ENCODE measurements around the gene REEP1.
"Not testable (repeated sequence)": the region's sequence is repeated elsewhere in the genome, so short reads cannot be mapped to it uniquely, and the experiment has no call there.

REEP1 gene

DNA sequence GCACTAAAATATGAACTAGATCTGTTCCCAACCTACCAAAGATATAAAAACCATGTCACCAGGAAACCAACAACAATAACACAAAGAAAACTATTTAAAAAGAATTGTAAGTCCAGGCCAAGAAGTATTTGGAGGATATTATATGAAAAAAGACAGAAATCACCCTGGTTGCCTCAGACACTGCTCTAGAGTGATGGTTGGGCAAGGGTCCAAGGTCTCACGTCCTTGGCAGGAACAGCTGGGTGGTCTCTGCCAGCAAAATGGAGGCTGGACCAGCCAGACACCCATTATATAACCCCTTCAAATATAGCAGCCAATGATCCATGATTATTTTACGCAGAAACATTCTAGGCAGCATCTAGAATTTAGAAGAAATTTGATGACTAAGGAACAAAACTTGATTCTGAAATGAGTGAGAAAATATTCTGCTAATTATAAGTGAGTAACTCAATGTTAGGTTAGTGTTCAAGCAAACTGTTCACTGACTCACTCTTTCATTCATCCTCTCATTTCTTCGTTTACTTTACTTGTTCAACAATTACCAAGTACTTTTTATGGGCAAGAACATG, 102.8 kb downstream of the REEP1 start:
- no peak overlapping the region for H3K4me3 ChIP-seq (ENCODE audit: low read depth, low read length)
- no peak for TF ChIP-seq CTCF (IDR thresholded peaks at IDR 0.05; ENCODE audit: borderline replicate concordance, insufficient read depth, low read depth, low read length)

DNA sequence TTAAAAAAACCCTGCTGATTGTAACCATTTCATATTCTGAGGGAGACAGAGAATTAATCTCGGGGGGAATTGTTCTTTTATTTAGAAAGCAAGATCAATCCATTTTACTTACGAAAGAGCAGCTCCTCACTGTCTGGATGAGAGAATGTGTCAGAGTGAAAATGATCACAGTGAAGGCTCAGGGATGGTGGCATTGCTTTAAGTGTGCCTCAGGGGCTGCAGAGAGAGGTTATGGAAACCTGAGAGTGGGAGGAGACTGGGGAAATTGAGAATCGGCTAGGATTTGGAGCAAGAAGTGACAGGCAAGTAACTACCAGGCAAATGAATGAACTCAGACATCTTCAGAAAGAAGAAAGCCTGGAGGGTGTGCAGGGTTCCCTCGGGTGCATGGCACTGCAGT, 104.0 kb downstream of the REEP1 start:
- no peak for TF ChIP-seq CTCF (IDR thresholded peaks at IDR 0.05; ENCODE audit: borderline replicate concordance, insufficient read depth, low read depth, low read length)
- no peak overlapping the region for H3K4me3 ChIP-seq (ENCODE audit: low read depth, low read length)

- H3K4me3 ChIP-seq (ENCODE audit: low read depth, low read length): no peak overlapping the region
- TF ChIP-seq CTCF (IDR thresholded peaks at IDR 0.05; ENCODE audit: borderline replicate concordance, insufficient read depth, low read depth, low read length): no peak
These were observed 104.5 kb downstream of the REEP1 start for GRCh38 chr2:86232910-86233309.

- H3K4me3 ChIP-seq (ENCODE audit: low read depth, low read length): no peak overlapping the region
- TF ChIP-seq CTCF (IDR thresholded peaks at IDR 0.05; ENCODE audit: borderline replicate concordance, insufficient read depth, low read depth, low read length): no peak
These were observed 105.0 kb downstream of the REEP1 start for GRCh38 chr2:86232373-86232784.

DNA sequence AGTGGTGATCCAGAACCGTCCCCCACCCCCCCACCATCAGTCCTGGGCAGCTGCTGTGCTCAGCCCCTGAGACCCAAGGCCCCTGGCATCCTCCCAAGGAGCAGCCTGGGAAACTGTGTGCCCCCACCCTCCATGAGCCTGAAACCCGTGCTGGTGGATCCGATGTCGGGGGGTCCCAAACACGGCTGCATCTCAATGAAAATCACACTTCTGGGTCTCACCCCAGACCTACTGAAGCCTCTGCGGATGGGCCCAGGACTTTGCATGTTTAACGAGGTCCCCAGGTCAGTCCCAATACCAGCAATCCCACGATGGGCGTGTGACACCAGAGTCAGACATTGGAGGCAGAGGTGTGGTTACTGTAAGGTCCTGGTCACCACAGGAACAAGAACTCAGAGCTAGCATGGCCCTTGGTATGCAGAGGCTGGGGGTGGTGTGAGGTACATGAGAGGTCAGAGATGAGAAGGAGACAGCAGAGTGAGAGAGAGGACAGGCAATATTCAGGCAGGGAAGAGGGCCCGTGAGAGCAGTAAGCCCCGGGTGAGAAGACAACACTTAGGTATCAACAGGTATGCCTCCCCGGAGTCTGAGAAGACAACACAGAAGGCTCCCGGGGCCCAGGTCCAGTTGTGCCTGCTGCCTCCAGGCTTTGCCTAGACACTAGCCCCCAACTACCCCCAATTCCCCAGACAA, 105.6 kb downstream of the REEP1 start:
- H3K4me3 ChIP-seq (ENCODE audit: low read depth, low read length): no peak overlapping the region
- no peak for TF ChIP-seq CTCF (IDR thresholded peaks at IDR 0.05; ENCODE audit: borderline replicate concordance, insufficient read depth, low read depth, low read length)

DNA sequence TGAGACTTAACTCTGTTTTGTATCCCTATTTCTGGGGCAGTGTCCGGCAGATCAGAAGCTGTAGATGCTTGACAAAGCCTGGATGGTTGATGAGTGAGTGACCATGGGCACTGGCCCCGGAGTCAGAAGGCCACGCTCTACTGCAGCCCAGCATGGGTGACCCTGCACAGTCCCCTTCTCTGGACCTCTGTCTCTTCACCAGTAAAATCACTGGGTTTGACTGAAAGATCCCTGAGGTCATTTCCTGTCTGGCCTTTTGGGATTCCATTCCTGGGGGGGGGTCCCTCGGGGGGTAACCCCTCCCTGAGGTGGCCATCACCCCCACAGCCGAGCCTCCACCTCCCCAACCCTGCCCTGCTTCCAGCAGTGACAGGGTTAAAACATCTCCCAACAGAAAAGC, 106.5 kb downstream of the REEP1 start:
- TF ChIP-seq CTCF (IDR thresholded peaks at IDR 0.05; ENCODE audit: borderline replicate concordance, insufficient read depth, low read depth, low read length): no peak
- no peak overlapping the region for H3K4me3 ChIP-seq (ENCODE audit: low read depth, low read length)

- H3K4me3 ChIP-seq (ENCODE audit: low read depth, low read length): no peak overlapping the region
- TF ChIP-seq CTCF (IDR thresholded peaks at IDR 0.05; ENCODE audit: borderline replicate concordance, insufficient read depth, low read depth, low read length): no peak
These were observed 108.2 kb downstream of the REEP1 start for GRCh38 chr2:86229221-86229620.

DNA sequence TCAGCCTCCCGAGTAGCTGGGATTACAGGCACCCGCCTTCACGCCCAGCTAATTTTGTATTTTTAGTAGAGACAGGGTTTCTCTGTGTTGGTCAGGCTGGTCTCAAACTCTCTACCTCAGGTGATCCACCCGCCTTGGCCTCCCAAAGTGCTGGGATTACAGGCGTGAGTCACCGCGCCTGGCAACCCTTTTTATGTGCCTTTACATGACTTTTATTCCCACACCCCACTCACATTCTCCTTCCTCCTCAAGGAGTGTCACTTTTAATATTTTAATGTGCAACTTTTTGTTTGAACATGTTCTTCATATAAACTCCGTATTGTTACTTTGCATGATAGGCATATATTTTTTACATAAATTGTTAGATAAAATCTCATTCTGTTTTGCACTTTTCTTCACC, 108.9 kb downstream of the REEP1 start:
- not testable (repeated sequence) for H3K4me3 ChIP-seq (ENCODE audit: low read depth, low read length)
